Osteoblast (primary cell): Measurements from ENCODE around the gene LGALS14. TPM values are rescaled to one million over a fixed set of nuclear protein-coding genes. Genes with fewer than 3 reads are reported as not detected.
"Not testable (repeated sequence)": the region's sequence is repeated elsewhere in the genome, so short reads cannot be mapped to it uniquely, and the experiment has no call there.

Source experiments
- DNase-seq: peaks from one replicate; pipeline ENCODE4 v3.0.0; 2011; ENCODE audit warnings: low spot score, mixed read lengths; ENCODE audit not compliant: insufficient read length; ENCODE audit errors: missing footprints
- H2AFZ ChIP-seq: 2 replicates; pipeline ENCODE4 v1.6.0; 2011; ENCODE audit warnings: mild to moderate bottlenecking, low read length
- H3K27ac ChIP-seq: 2 replicates; pipeline ENCODE4 v1.5.1; 2011; ENCODE audit warnings: mild to moderate bottlenecking, low read depth, low read length, moderate library complexity
- H3K27me3 ChIP-seq: 2 replicates; pipeline ENCODE4 v1.6.0; 2012; ENCODE audit warnings: mild to moderate bottlenecking, control low read depth, inconsistent platforms, low read length, moderate library complexity; ENCODE audit not compliant: insufficient read depth
- H3K36me3 ChIP-seq: 2 replicates; pipeline ENCODE4 v1.5.1; 2011; ENCODE audit warnings: mild to moderate bottlenecking, low read length, control low read depth, moderate library complexity; ENCODE audit not compliant: insufficient read depth
- H3K4me1 ChIP-seq: 2 replicates; pipeline ENCODE4 v1.5.1; 2011; ENCODE audit warnings: mild to moderate bottlenecking, low read length, control low read depth, moderate library complexity; ENCODE audit not compliant: insufficient read depth
- H3K4me2 ChIP-seq: 2 replicates; pipeline ENCODE4 v1.6.0; 2011; ENCODE audit warnings: mild to moderate bottlenecking, low read length; ENCODE audit not compliant: insufficient read depth
- H3K4me3 ChIP-seq: fragments of 200-600 bp; sonication (generic); 3 replicates; pipeline ENCODE4 v1.5.1; 2012; ENCODE audit warnings: mild to moderate bottlenecking, low read length, inconsistent platforms; ENCODE audit not compliant: insufficient read depth
- H3K79me2 ChIP-seq: 2 replicates; pipeline ENCODE4 v1.6.0; 2012; ENCODE audit warnings: mild to moderate bottlenecking, low read length, control low read depth, inconsistent platforms; ENCODE audit not compliant: insufficient read depth
- H3K9me3 ChIP-seq: 2 replicates; pipeline ENCODE4 v1.5.1; 2011; ENCODE audit warnings: low read depth, low read length, control low read depth
- H4K20me1 ChIP-seq: 2 replicates; pipeline ENCODE4 v1.6.0; 2012; ENCODE audit warnings: mild to moderate bottlenecking, low read length, control low read depth; ENCODE audit not compliant: insufficient read depth
- CTCF ChIP-seq: IDR thresholded peaks from 2 replicates; pipeline ENCODE4 v1.5.1; 2011; ENCODE audit warnings: mild to moderate bottlenecking, low read depth, low read length, moderate library complexity; ENCODE audit errors: extremely low read depth
- total RNA-seq: library from RNA; depleted of rRNA; stranded (reverse); fragments of >200 nt; gene quantifications from 2 replicates; pipeline ENCODE4 v1.2.3, GENCODE V29; 2012

The LGALS14 gene
- total RNA-seq, 1 donor, result not detected

DNA sequence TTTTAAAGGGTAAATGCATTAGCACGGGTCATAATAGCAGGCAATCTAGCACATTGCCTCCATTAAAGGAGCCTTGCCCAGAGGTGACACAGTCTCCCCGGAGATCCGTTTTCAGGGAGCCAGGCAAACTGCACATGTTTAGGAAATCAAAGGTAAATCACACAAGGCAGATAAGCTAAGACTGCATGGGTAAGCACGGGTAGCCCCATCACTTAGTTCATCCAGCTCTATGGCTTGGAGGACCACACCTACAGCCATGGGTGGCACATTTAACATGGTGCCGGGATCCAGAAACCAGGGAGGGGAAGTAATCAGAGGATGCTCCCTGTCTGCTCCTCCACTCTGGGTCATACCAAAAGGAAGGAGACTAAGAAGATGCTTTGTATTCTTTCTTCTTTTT, 31.8 kb upstream of the LGALS14 start:
- Histone ChIP-seq H3K4me1 (no peaks in the 10 kb centered on the region), H3K9me3 (no peaks in the 10 kb centered on the region), H3K4me2 (no peak overlapping the region), H3K27ac (no peak overlapping the region), H3K36me3 (no peaks in the 10 kb centered on the region), H2AFZ (no peak overlapping the region), H3K27me3 (peaks cover 3% of the 10 kb centered on the region), H4K20me1 (no peaks in the 10 kb centered on the region), H3K79me2 (no peaks in the 10 kb centered on the region), H3K4me3 (no peak overlapping the region)
- DNase-seq, result no peak
- TF ChIP-seq CTCF, result no peak

GRCh38 chr19:39673862-39674261, 30.4 kb upstream of the LGALS14 start:
- H3K79me2 ChIP-seq, H3K9me3 ChIP-seq, H3K4me2 ChIP-seq, H4K20me1 ChIP-seq, H3K27me3 ChIP-seq, H3K4me1 ChIP-seq, DNase-seq, H2AFZ ChIP-seq, H3K36me3 ChIP-seq, H3K27ac ChIP-seq, H3K4me3 ChIP-seq: not testable (repeated sequence)

- H3K4me2 ChIP-seq, result no peak overlapping the region
- no peak for TF ChIP-seq CTCF
- no peaks in the 10 kb centered on the region for H4K20me1 ChIP-seq
- H3K36me3 ChIP-seq, result no peaks in the 10 kb centered on the region
- H2AFZ ChIP-seq, result no peak overlapping the region
- H3K4me3 ChIP-seq, result no peak overlapping the region
- H3K9me3 ChIP-seq, result no peaks in the 10 kb centered on the region
- H3K79me2 ChIP-seq, result no peaks in the 10 kb centered on the region
- no peak for DNase-seq
- H3K27me3 ChIP-seq, result peaks cover 3% of the 10 kb centered on the region
- no peaks in the 10 kb centered on the region for H3K4me1 ChIP-seq
- H3K27ac ChIP-seq, result no peak overlapping the region
Observed at GRCh38 chr19:39676004-39676403, 28.3 kb upstream of the LGALS14 start.

- Histone ChIP-seq H4K20me1 (no peaks in the 10 kb centered on the region), H3K27ac (no peak overlapping the region), H3K4me2 (no peak overlapping the region), H3K79me2 (no peaks in the 10 kb centered on the region), H2AFZ (no peak overlapping the region), H3K27me3 (no peaks in the 10 kb centered on the region), H3K9me3 (no peaks in the 10 kb centered on the region), H3K4me3 (no peak overlapping the region), H3K4me1 (no peaks in the 10 kb centered on the region), H3K36me3 (no peaks in the 10 kb centered on the region)
- no peak for DNase-seq
- TF ChIP-seq CTCF, result no peak
Observed at GRCh38 chr19:39677961-39678889, 26.1 kb upstream of the LGALS14 start.
